ENCODE measurements around the gene DPP6.
"Not testable (repeated sequence)": the region's sequence is repeated elsewhere in the genome, so short reads cannot be mapped to it uniquely, and the experiment has no call there.

Gene DPP6

DNA sequence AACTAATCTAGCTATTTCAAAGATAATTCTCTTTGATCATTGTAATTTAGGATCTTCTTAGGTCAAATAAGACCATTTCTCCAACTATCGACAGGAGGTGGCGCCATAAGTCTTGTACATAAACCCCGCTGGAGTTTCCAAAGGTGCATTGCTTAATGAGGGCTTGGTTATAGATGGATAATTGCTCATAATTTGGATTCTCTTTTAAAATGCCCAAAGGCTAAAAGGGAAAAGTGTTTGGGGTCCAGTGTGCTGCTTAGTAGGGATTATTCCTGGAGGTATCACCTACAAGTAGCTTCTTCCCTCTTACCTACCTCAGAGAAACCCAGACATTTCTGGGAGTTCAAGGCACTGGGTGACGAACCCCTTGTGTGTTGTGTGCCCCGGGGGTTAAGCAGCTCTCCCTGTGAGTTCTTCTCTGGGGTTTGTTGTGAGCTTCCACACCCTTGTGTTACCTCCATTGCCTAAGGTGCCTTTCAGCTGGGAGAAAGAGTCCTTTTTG is 875.5 kb downstream of the DPP6 start:
- DNase-seq (ENCODE audit: low read depth in 3 of 3) = peak; percentile 36 to 68 (median 54)

GRCh38 chr7:154928136-154929005 is 876.2 kb downstream of the DPP6 start:
- DNase-seq (ENCODE audit: low read depth in 3 of 3) = peak in 1 of 3 experiments; percentile 17

DNA sequence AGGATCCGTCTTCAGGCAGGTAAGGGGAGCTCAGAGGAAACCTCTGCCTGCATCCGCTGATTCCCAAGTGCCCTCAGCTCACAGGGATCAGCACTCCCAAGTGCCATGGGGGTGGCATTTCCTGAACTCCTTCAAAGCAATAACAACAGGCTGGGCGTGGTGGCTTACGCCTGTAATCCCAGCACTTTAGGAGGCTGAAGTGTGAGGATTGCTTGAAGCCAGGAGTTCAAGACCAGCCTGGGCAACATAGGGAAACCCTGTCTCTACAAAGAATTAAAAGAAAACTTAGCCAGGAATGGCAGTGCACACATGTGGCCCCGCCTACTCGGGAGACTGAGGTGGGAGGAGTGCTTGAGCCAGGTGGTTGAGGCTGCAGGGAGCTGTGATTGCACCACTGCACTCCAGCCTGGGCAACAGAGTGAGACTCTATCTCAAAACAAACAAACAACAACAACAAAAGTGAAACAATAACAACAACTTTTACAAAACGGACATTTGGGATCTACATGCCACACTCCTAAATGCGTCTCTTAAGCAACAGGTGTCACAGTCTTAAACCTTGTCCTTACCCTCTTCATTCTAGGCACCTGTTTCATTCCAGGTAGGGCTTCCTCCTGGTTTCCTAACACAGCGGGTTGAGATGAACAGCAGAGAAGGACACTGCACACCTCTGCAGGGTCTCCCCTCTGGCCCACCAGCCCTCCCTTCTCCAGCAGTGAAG is 877.0 kb downstream of the DPP6 start:
- no peak for DNase-seq (ENCODE audit: low read depth in 3 of 3)

- no peak for DNase-seq (ENCODE audit: low read depth in 3 of 3)
These were observed 879.7 kb downstream of the DPP6 start for GRCh38 chr7:154931906-154932305.

- DNase-seq (ENCODE audit: low read depth in 3 of 3) = not testable (repeated sequence)
These were observed 882.3 kb downstream of the DPP6 start for GRCh38 chr7:154934353-154934952.

DNA sequence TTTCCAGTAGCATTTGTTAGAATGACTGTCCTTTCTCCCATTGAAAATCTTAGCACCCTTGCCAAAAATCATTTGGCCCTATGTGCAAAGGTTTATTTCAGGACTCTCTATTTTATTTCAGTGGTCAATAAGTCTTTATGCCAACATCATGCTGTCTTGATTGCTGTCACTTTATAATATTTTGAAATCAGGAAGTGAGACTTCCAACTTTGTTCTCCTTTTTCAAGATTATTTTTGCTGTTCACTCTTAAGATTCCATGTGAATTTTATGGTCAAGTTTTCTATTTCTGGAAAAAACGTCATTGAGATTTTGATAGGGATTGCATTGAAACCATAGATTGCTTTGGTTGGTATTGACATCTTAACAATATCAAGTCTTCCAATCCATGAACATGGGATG is 885.6 kb downstream of the DPP6 start:
- no peak for DNase-seq (ENCODE audit: low read depth in 3 of 3)

DNA sequence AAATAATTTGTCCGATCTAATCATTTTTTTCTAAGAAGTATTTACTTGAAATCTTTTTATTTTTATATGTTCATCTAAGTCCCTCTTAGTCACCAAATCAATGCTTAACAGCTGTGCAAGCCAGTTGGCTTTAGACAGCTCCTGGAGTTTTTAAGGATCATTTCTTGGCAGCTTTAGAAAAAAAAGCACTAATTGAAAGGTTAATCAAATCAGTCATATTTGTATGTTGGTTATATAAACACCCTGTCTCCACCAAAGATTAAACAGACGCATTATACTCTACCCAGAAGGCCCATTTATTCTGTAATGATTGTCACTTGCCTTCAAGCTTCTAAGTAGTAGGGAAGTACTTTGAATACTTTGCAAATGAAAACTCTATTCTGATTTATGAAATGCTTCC is 890.5 kb downstream of the DPP6 start:
- DNase-seq (ENCODE audit: low read depth in 3 of 3) = no peak

All from stimulated activated CD4-positive, alpha-beta T cell treated with anti-CD3 and anti-CD28 coated beads, TNF-alpha, amount 100 ng/mL, for 4 hours (primary cell).